HT1080 (cell line): Measurements from ENCODE around the gene SLC2A13. TPM values are rescaled to one million over a fixed set of nuclear protein-coding genes. Genes with fewer than 3 reads are reported as not detected.
A peak's percentile ranks its signal among the peaks of the same experiment; 100 is the strongest.
"Not testable (repeated sequence)": the region's sequence is repeated elsewhere in the genome, so short reads cannot be mapped to it uniquely, and the experiment has no call there.

Source experiments
- DNase-seq: peaks from one replicate; pipeline ENCODE4 v3.0.0-alpha.2; 2015; ENCODE audit warnings: low read depth
- total RNA-seq: library from RNA; depleted of rRNA; stranded (reverse); fragments of >200 nt; shearing (Covaris generic); gene quantifications from 2 replicates; pipeline ENCODE4 v1.2.3, GENCODE V29; 2014

The SLC2A13 gene
- total RNA-seq, 1 experiment from 2014 or later = 6.9 TPM

DNA sequence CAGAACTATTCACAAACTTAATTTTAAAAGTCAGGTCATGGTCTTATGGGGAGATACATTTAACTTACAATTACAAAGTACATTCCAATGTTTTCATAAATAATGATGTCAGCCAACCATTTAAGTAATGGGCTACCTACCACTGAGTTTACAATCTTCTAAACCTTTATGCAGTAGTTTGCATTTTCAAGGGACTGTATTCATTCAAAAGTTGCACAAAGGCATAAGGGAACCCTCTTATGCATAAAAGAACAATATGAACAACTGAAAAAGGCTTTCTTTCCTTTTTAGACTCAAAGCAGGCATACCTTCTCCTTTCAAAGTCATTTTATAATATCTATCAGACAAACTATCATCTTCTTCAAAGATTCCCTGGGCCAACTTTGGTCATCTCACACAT lies 230.2 kb downstream of the SLC2A13 start:
- DNase-seq = no peak

DNA sequence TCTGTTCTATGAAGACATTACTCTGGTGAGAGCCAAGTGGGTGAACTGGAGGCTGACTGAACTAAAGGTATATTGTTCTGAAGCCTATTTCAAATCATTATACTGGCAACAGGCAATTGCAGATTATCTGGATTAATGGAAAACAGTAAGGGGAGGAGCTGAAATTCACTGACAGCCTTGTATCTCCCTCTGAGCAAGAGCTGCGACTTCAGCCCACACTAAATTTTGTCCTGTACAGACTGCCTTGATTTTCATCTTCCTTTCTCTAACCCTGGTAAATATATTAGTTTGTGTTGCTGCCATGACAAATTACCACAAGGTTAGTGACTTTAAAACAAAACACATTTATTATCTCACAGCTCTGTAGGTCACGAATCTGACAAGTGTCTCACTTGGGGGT lies 231.1 kb downstream of the SLC2A13 start:
- no peak for DNase-seq

DNA sequence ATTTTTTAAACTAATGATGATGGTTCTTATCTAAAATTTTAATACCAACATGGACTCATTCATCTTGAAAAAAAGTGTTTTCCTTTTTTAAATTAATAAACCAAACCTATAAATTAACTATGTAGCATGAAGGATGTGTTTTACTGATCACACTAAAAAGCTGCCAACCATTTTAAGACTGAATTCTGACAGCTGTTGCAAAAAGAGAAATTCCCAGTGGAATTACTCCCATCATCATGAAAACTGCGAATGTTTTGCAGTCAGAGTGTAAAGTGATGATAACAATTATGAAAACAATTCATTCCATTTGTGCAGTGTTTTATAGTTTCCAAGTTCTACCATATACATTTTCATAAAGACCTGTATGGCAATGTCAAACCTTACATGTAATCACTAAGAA lies 232.8 kb downstream of the SLC2A13 start:
- no peak for DNase-seq

DNA sequence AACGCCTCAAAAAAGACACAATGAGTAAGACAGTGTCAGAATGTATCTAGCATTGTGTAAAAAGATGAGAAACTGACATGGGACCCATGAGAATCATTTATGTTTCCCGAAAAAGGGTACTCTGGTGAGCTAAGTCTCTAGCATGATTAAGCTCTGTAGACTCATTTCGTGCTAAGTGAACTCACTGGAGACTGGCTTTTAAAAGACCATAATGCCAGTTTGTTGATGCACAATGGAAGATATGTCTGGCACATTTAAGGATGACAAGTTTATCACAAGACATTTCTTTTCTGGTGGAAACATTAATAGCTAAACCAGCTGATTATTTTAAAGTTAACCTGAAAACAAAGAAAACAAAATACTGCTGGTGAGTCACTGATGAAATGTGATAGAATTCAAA lies 233.5 kb downstream of the SLC2A13 start:
- no peak for DNase-seq

DNA sequence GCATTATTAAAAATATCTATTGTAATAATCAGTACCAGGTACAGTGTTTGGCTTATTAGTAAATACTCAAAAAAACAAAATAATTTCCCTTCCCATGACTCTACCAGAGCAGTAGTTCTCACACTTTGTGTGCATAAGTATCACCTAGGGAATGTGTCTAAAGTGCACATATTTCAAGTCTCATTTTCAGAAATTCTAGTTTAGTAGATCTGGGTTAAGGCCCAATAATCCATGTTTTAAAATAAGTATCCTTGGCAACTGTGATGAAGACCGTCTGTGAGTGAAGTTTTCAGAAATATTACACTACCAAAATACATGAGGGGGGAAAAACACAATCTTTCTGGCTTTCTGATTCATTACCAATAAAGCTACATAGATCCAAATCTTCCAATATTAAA lies 237.6 kb downstream of the SLC2A13 start:
- no peak for DNase-seq

GRCh38 chr12:39867631-39868327 lies 238.1 kb downstream of the SLC2A13 start:
- DNase-seq = no peak

GRCh38 chr12:39866135-39866534 lies 239.7 kb downstream of the SLC2A13 start:
- no peak for DNase-seq

DNA sequence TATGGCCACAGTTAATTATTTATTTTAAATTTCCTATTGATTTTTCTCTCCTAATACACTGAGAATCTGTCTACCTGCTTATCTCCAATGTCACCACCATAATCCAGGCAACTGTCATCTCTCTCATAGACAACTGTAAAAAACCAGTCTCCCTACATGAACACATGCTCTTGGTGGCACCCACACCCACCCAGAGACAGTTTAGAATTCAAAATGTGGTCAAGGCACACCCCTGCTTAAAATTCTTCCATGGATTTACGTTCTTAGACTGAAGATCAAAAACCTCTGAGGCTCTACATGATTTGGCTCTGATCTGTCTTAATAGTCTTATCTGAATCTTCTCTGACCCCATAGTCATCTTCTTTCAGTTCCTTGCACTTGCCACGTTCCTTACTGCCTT lies 245.2 kb downstream of the SLC2A13 start:
- DNase-seq = no peak

GRCh38 chr12:39853003-39853402 lies 252.9 kb downstream of the SLC2A13 start:
- no peak for DNase-seq

DNA sequence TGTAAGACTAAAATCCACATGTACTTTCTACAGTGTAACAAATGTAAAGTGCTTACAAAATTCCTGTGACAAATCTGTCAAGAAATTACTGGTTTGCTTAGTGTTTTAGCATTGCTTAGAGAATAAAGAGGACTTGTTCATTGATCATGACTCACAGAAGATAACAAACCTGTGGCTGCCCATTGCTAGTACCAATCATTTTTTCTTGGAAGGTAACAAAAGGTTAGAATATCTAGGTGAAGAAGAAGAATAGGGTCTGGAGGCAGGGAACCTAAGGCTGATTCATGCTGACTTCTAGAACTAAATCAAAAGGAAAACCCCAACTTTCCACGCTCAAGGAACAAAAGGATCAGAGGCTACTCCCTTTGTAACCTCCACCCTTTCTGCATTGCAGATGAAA lies 253.5 kb downstream of the SLC2A13 start:
- peak; percentile 39 for DNase-seq

DNA sequence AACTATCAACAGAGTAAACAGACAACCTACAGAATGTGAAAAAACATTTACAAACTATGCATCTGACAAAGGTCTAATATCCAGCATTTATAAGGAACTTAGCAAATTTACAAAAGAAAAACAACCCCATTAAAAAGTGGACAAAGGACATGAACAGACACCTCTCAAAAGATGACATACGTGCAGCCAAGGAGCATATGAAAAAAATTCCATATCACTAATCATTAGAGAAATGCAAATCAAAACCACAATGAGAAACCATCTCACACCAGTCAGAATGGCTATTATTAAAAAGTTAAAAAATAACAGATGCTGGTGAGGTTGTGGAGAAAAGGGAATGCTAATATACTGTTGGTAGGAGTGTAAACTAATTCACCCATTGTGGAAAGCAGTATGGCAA lies 257.7 kb downstream of the SLC2A13 start:
- not testable (repeated sequence) for DNase-seq

GRCh38 chr12:39846971-39847650 lies 258.8 kb downstream of the SLC2A13 start:
- peak; percentile 50 for DNase-seq

DNA sequence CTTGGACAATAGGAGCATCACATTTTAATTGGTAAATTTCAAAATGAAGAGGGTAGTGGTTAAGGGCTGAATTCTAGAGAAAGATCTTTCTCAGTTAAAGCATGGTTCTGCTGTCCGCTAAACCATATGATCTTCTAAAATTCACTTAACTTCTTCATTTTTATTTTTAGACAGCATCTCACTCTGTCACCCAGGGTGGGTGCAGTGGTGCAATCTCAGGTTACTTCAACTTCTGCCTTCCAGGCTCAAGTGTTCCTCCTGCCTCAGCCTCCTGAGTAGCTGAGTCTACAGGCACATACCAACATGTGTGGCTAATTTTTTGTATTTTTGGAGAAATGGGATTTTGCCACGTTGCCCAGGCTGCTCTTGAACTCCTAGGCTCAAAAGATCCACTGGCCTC lies 259.6 kb downstream of the SLC2A13 start:
- no peak for DNase-seq

GRCh38 chr12:39840422-39840821 lies 265.5 kb downstream of the SLC2A13 start:
- no peak for DNase-seq

- DNase-seq = no peak
These were observed 266.8 kb downstream of the SLC2A13 start for GRCh38 chr12:39839072-39839471.

- no peak for DNase-seq
These were observed 270.1 kb downstream of the SLC2A13 start for GRCh38 chr12:39835517-39836489.

DNA sequence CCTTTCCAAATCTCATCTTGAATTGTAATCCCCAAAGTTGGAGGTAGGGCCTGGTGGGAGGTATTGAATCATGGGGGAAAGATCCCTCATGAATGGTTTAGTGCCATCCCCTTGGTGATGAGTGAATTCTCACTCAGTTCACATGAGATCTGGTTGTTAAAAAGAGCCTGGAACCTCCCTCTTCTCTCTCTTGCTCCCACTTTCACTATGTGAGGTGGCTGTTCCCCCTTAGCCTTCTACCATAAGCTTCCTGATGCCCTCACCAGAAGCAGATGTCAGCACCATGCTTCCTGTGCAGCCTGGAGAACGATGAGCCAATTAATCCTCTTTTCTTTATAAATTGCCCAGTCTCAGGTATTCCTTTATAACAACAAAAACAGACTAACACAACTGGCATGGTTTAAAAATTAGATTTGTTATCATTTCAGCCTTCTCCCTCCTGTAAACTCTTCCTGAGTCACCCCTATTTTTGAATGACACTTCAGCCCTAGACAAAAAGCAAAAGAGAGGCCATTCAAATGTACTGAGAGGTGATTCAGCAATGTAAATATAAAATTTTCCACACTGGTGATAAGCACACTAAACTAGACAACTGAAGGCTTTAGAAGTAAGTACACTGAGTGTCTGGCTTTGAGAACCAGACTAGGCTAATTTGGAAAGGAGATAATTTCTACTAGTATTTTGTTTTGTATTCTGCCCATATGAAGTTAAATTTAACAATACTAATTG lies 274.1 kb downstream of the SLC2A13 start:
- DNase-seq = peak; percentile 55

- no peak for DNase-seq
These were observed 274.9 kb downstream of the SLC2A13 start for GRCh38 chr12:39830852-39831520.

GRCh38 chr12:39830171-39830570 lies 275.7 kb downstream of the SLC2A13 start:
- no peak for DNase-seq

DNA sequence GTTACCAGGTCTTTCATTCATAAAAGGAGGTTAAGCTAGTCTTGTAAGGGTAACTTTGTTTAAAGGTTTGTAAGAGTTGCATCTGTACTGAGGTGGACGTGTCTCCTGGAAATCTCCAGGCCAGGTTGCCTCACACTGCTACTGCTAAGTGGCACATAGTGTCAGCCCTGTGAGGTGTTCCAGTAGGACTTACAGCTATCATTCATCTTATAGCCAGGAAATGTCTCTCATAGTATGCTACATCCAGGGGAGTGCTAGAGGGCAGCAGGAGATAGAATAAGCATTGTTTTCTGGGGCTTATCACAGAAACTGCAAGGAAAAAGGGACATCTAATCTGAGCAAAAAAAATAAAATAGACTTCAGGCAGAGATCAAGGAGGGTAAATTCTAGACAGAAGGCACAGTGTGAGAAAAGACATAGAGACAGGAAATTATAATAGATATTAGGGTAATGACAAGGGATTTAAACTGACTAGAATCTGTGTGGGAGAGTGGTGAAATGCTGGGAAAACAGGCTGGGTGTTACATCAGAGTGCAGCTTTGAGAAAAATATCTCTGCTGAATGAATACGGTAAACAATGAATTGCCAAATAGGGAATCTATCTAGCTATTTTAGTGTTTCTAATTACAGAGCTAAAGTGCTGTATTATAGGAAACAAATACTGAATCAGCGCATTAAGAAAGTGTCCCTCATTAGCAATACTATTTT lies 281.2 kb downstream of the SLC2A13 start:
- DNase-seq = no peak
